Left forelimb (tissue), 1 donor: ENCODE data around the gene XKR3.
"Not testable (repeated sequence)": the region's sequence is repeated elsewhere in the genome, so short reads cannot be mapped to it uniquely, and the experiment has no call there.

Experiments
- DNase-seq: peaks from one replicate; pipeline ENCODE4 v3.0.0-alpha.2; 2018; ENCODE audit warnings: low spot score

The XKR3 gene

DNA sequence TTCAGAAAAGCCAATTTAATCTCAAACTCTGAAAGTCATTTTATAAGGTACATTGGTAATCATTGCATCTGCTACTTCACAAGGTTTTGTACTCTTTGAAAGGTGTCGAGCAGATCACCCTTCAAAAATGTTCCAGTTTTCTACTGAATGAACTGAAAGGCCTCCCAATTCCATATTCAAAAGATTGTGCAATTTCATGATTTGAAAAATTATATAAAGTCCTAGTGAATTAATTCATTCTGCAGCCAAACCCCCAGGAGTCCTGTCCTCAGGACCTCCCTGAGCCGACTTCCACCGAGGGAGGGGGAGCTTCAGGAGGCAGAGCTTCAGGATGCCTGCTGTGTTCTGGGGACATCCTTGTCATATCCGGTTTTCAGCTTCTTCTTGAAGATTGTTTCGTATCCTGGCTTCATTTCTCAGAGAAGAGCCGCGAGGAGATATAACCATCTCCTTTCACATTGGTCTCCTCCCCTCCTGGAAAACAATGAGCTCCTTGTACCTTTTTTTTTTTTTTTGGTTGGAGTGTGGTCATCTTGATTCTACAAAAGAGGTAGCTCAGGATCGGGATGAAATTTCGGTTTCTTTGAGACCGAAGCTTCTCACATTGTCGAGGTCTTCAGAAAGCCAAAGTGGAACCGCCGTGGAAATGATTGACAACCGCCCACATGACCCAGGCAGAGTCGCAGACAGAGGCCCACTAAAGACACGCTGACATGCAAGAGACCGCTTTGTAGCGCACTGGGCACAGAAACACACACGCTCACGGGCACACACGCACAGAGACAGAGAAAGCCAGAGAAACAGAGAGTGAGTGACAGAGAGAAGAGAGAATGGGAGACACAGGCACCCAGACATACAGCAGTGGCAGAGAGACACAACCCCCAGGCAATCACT is 77.7 kb downstream of the XKR3 start:
- not testable (repeated sequence) for DNase-seq

DNA sequence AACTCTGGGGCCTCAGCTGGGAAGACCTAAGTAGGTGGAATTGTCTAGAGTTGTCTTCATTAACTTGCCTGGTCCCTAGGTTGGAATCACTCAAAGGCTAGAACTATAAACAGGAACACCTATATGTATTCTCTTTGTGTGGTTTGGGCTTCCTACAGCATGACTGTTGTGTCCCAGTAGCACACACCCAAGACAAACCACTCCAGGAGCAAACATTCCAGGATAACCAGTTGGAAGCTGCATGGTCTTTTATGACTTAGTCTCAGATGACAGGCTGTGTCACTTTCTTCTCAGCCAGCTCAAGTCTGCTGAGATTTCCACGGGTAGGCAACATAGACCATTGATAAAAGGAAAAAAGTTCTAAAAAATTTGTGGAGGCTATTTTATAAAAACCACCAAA is 90.9 kb downstream of the XKR3 start:
- DNase-seq, result not testable (repeated sequence)
